ENCODE results near the gene ATP8A2. TPM values are rescaled to one million over a fixed set of nuclear protein-coding genes. Genes with fewer than 3 reads are reported as not detected.

ATP8A2 gene
- polyA plus RNA-seq, 3 donors: not detected

- Histone ChIP-seq H3K9me3 (replicated peaks in 1 of 2; ENCODE audit: control insufficient read depth in 1 of 2, insufficient read depth in 1 of 2, low read length in 2 of 2) (peaks cover 0 to 4% of the 10 kb centered on the region in 2 donors), H3K4me1 (ENCODE audit: control insufficient read depth in 1 of 2, insufficient read depth in 2 of 2, low read length in 2 of 2) (no peaks in the 10 kb centered on the region), H3K9ac (ENCODE audit: insufficient read depth, low read length, poor library complexity, severe bottlenecking) (no peak overlapping the region), H3K27me3 (ENCODE audit: control insufficient read depth in 2 of 2, insufficient read depth in 2 of 2, low read length in 2 of 2) (no peaks in the 10 kb centered on the region), H3K36me3 (replicated peaks in 1 of 2; ENCODE audit: control insufficient read depth in 1 of 2, insufficient read depth in 2 of 2, low read length in 2 of 2) (no peaks in the 10 kb centered on the region), H3K4me2 (replicated peaks; ENCODE audit: extremely low read depth, low read length, poor library complexity, severe bottlenecking) (no peak overlapping the region), H3K27ac (ENCODE audit: low read depth in 1 of 2, low read length in 2 of 2) (no peak overlapping the region), H2AFZ (ENCODE audit: insufficient read depth, low read depth, low read length, poor library complexity, severe bottlenecking) (no peak overlapping the region), H3K4me3 (replicated peaks in 1 of 3; ENCODE audit: low read depth in 2 of 3, low read length in 3 of 3) (no peak overlapping the region), H3K79me2 (ENCODE audit: insufficient read depth, low read length) (no peaks in the 10 kb centered on the region), H4K20me1 (ENCODE audit: insufficient read depth, low read length) (no peaks in the 10 kb centered on the region)
- intact Hi-C loops (cut with micrococcal nuclease): no loop called here
- H3K4me3 Mint-ChIP-seq: no peak overlapping the region
- H3K9me3 Mint-ChIP-seq: peaks cover 4 to 12% (median 6%) of the 10 kb centered on the region in 7 donors
- 63% methylated on average over 3 of the region's 5 CpGs for WGBS (ENCODE audit: insufficient coverage)
- peaks cover 0 to 2% (median 0%) of the 10 kb centered on the region in 3 donors for H3K27me3 Mint-ChIP-seq (ENCODE audit: low read depth in 3 of 3)
- H3K4me1 Mint-ChIP-seq: no peaks in the 10 kb centered on the region
- H3K27ac Mint-ChIP-seq: no peak overlapping the region
- no peak for DNase-seq
- TF ChIP-seq CTCF (IDR thresholded peaks at IDR 0.05): no peak
- no peaks in the 10 kb centered on the region for H3K36me3 Mint-ChIP-seq
Measured at GRCh38 chr13:25518441-25518840, 146.7 kb downstream of the ATP8A2 start.

GRCh38 chr13:25525884-25526283 lies 154.1 kb downstream of the ATP8A2 start:
- Histone ChIP-seq H3K9ac (ENCODE audit: insufficient read depth, low read length, poor library complexity, severe bottlenecking) (no peak overlapping the region), H3K27me3 (ENCODE audit: control insufficient read depth in 2 of 2, insufficient read depth in 2 of 2, low read length in 2 of 2) (no peaks in the 10 kb centered on the region), H3K9me3 (replicated peaks in 1 of 2; ENCODE audit: control insufficient read depth in 1 of 2, insufficient read depth in 1 of 2, low read length in 2 of 2) (peaks cover 9 to 10% of the 10 kb centered on the region in 2 donors), H3K79me2 (ENCODE audit: insufficient read depth, low read length) (no peaks in the 10 kb centered on the region), H3K4me1 (ENCODE audit: control insufficient read depth in 1 of 2, insufficient read depth in 2 of 2, low read length in 2 of 2) (no peaks in the 10 kb centered on the region), H3K4me2 (replicated peaks; ENCODE audit: extremely low read depth, low read length, poor library complexity, severe bottlenecking) (no peak overlapping the region), H2AFZ (ENCODE audit: insufficient read depth, low read depth, low read length, poor library complexity, severe bottlenecking) (no peak overlapping the region), H3K27ac (ENCODE audit: low read depth in 1 of 2, low read length in 2 of 2) (no peak overlapping the region), H4K20me1 (ENCODE audit: insufficient read depth, low read length) (no peaks in the 10 kb centered on the region), H3K36me3 (replicated peaks in 1 of 2; ENCODE audit: control insufficient read depth in 1 of 2, insufficient read depth in 2 of 2, low read length in 2 of 2) (no peaks in the 10 kb centered on the region), H3K4me3 (replicated peaks in 1 of 3; ENCODE audit: low read depth in 2 of 3, low read length in 3 of 3) (no peak overlapping the region)
- Mint-ChIP-seq H3K27me3 (ENCODE audit: low read depth in 3 of 3) (peaks cover 0 to 3% (median 2%) of the 10 kb centered on the region in 3 donors), H3K4me1 (no peaks in the 10 kb centered on the region), H3K4me3 (no peak overlapping the region), H3K27ac (no peak overlapping the region), H3K9me3 (peaks cover 0 to 24% (median 13%) of the 10 kb centered on the region in 7 donors), H3K36me3 (no peaks in the 10 kb centered on the region)
- DNase-seq: no peak
- intact Hi-C loops (cut with micrococcal nuclease): no loop called here
- TF ChIP-seq CTCF (IDR thresholded peaks at IDR 0.05): no peak

Measured in CD14-positive monocyte (primary cell).